T-cell (primary cell): ENCODE measurements around the gene RNF144A. TPM values are rescaled to one million over a fixed set of nuclear protein-coding genes. Genes with fewer than 3 reads are reported as not detected.

Experiments used
- ATAC-seq, 4 experiments: fragments of 200-7000 bp in 3 of 4; fragments of 150-1000 bp in 1 of 4; cut with Tn5 transposase; replicated peaks in 1 of 4; 1 replicate in 3 of 4; 2 replicates in 1 of 4; pipeline ENCODE4 v1.10.0; 2021; ENCODE audit warnings: moderate library complexity in 3 of 4, mild to moderate bottlenecking in 2 of 4, moderate number of reproducible peaks in 1 of 4
- CTCF ChIA-PET, 2 donors: fragments of 300-600 bp; sonication (Branson Sonifier 250); formaldehyde crosslinking; loops; one replicate each; lab custom pipeline; 2022; ENCODE audit warnings: antibody characterized with exemption in 2 of 2; lab: Charles Lee
- POLR2A ChIA-PET, 2 donors: fragments of 300-600 bp; sonication (Branson Sonifier 250); formaldehyde crosslinking; loops; one replicate each; lab custom pipeline; 2022; ENCODE audit warnings: antibody characterized with exemption in 2 of 2; lab: Charles Lee
- DNase-seq, 35 experiments: peaks; one replicate each; pipeline versions ENCODE4 v3.0.0 to v3.0.0-alpha.2; 2013 to 2023
- H3K27ac ChIP-seq: one replicate; pipeline ENCODE4 v1.5.1; 2013; ENCODE audit warnings: low read length
- H3K27me3 ChIP-seq, 2 experiments: replicated peaks in 1 of 2; 1 replicate in 1 of 2; 2 replicates in 1 of 2; pipeline versions ENCODE4 v1.6.1 to v1.7.0; 2013; ENCODE audit warnings: low read length in 1 of 2, mixed read lengths in 1 of 2; ENCODE audit not compliant: control insufficient read depth in 2 of 2, insufficient read depth in 2 of 2; ENCODE audit errors: extremely low read depth in 1 of 2
- H3K36me3 ChIP-seq, 2 donors: 1 replicate in 1 of 2; 2 replicates in 1 of 2; pipeline versions ENCODE4 v1.6.1 to v1.7.0; 2013; ENCODE audit warnings: low read length in 1 of 2; ENCODE audit not compliant: control insufficient read depth in 2 of 2, insufficient read depth in 1 of 2; ENCODE audit errors: extremely low read depth in 1 of 2
- H3K4me1 ChIP-seq, 2 experiments: 1 replicate in 1 of 2; 2 replicates in 1 of 2; pipeline versions ENCODE4 v1.6.1 to v1.7.0; 2013; ENCODE audit warnings: low read length in 2 of 2, mixed read lengths in 1 of 2; ENCODE audit not compliant: insufficient read depth in 2 of 2, control insufficient read depth in 1 of 2; ENCODE audit errors: extremely low read depth in 1 of 2
- H3K4me3 ChIP-seq, 2 donors: 1 replicate in 1 of 2; 2 replicates in 1 of 2; pipeline versions ENCODE4 v1.5.1 to v1.7.0; 2013; ENCODE audit warnings: mild to moderate bottlenecking in 2 of 2, low read length in 1 of 2, moderate library complexity in 1 of 2; ENCODE audit not compliant: control insufficient read depth in 1 of 2; ENCODE audit errors: extremely low read depth in 1 of 2
- H3K9me3 ChIP-seq: 2 replicates; pipeline ENCODE4 v1.7.0; 2013
- H3K27ac Mint-ChIP-seq, 2 donors: one replicate each; pipeline ENCODE4 v1.8.0; 2020 to 2021; ENCODE audit warnings: mild to moderate bottlenecking in 2 of 2, mixed read lengths in 2 of 2
- H3K27me3 Mint-ChIP-seq, 2 donors: one replicate each; pipeline ENCODE4 v1.8.0; 2021 to 2022; ENCODE audit warnings: mixed read lengths in 2 of 2
- H3K36me3 Mint-ChIP-seq: one replicate; pipeline ENCODE4 v1.8.0; 2021; ENCODE audit warnings: mixed read lengths
- H3K4me1 Mint-ChIP-seq, 3 donors: one replicate each; pipeline ENCODE4 v1.8.0; 2020 to 2022; ENCODE audit warnings: mixed read lengths in 3 of 3, mild to moderate bottlenecking in 1 of 3
- H3K4me3 Mint-ChIP-seq, 3 donors: one replicate each; pipeline ENCODE4 v1.8.0; 2020 to 2022; ENCODE audit warnings: mild to moderate bottlenecking in 3 of 3, mixed read lengths in 3 of 3, moderate library complexity in 3 of 3
- H3K9me3 Mint-ChIP-seq, 3 donors: one replicate each; pipeline ENCODE4 v1.8.0; 2020 to 2022; ENCODE audit warnings: mixed read lengths in 3 of 3
- WGBS: methylation state at CpG from one replicate; pipeline ENCODE4 v1.1.5; 2013; ENCODE audit warnings: missing lambda C conversion rate; ENCODE audit not compliant: insufficient coverage; 5-methylcytosine and 5-hydroxymethylcytosine counted together
- total RNA-seq, 35 experiments: library from RNA in 6 of 35; stranded (reverse) in 6 of 35; fragments of 120-200 nt in 1 of 35; gene quantifications; one replicate each; pipeline versions ENCODE4 v1.2.1 to v1.2.4 and lab custom pipeline; 2013 to 2026

The RNF144A gene
- total RNA-seq, 5 donors from 2014 or later (not counting 1 experiment from before 2014, with no cell fraction given): 46.3 to 93.1 (median 79.9) TPM

DNA sequence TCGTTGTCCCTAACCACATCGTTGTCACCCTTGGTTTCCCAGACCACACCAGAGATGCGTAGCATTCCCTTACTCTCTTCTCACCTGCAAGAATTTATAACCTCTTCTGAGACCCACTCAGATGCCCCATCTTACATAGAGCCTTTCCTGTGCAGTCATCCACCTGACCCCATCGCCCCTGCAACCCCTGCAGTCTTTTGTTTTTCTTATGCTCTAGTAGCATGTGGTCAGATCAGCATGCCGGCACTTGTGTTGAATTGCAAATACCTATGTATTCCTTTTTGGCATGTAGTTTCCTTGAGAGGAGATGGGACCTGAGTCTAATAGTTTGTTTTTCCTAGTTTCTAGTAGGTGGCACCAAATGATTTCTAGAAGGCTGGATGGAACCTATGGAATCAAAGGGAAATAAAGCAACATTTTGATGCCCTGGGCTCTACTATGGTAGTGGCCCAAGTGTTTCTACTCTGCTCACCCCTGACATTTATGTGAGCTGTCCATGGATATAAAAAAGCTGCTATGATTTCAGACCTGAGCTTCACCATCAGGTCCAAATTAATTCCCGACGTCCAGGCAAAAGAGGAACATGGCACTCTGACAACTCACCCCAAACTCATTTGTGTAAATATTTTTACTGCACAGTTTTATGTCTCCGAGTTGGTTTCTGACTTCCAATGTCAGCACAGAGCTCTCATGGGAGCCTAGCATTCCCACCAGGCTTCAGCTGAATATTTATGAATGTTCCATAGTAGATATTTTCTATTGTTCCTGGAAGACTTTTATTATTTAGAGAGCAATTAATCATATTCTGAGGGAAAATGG is 143.6 kb downstream of the RNF144A start:
- DNase-seq (no peak), ATAC-seq (no peak)
- no peaks in the 10 kb centered on the region for H3K27me3 Mint-ChIP-seq
- H3K27me3 ChIP-seq: no peaks in the 10 kb centered on the region
- H3K36me3 Mint-ChIP-seq: peaks cover 26% of the 10 kb centered on the region
- no peaks in the 10 kb centered on the region for H3K9me3 ChIP-seq
- H3K27ac ChIP-seq: no peak overlapping the region
- H3K36me3 ChIP-seq: no peaks in the 10 kb centered on the region
- CTCF ChIA-PET: interaction anchor here (0.5 to 3.3 kb wide), 2 partner anchors 17 to 45 kb away, joined by 6 to 26 read pairs; no protein-coding TSS in a partner anchor
- H3K4me3 ChIP-seq: no peak overlapping the region
- POLR2A ChIA-PET: interaction anchor here in 1 of 2 donors (0.7 kb wide), 1 partner anchor 23 kb away, joined by 3 read pairs; no protein-coding TSS in a partner anchor
- H3K9me3 Mint-ChIP-seq: peaks cover 6 to 8% (median 7%) of the 10 kb centered on the region in 3 donors
- peak overlapping the region; percentile 84 to 94 for H3K27ac Mint-ChIP-seq
- H3K4me1 Mint-ChIP-seq: peaks cover 7 to 25% (median 23%) of the 10 kb centered on the region in 3 donors
- peaks cover 29 to 34% of the 10 kb centered on the region in 2 experiments for H3K4me1 ChIP-seq
- WGBS: 91% methylated on average over 5 of the region's 8 CpGs
- H3K4me3 Mint-ChIP-seq: no peak overlapping the region

DNA sequence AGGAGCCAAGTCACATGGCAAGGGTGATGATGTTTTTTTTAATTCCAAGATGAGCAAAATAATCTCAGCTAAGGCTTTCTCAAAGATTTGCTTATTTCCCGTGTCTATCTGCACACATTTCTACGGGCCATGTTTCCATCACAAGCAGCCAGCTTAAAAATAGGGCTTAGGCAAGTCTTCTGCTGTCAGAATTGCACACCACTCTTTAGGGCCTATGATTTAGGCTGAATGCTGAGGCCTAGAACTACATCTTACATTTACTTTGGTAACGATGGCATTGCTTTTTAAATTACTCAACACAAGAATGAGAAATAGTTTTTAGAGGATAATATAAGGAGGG is 144.2 kb downstream of the RNF144A start:
- H3K9me3 ChIP-seq: no peaks in the 10 kb centered on the region
- Mint-ChIP-seq H3K27ac (peak overlapping the region in 1 of 2 donors; percentile 19), H3K4me1 (peaks cover 7 to 25% (median 23%) of the 10 kb centered on the region in 3 donors), H3K9me3 (peaks cover 6 to 8% (median 7%) of the 10 kb centered on the region in 3 donors), H3K27me3 (no peaks in the 10 kb centered on the region), H3K36me3 (peaks cover 27% of the 10 kb centered on the region), H3K4me3 (no peak overlapping the region)
- WGBS: 100% methylated on average over 1 of the region's 3 CpGs
- POLR2A ChIA-PET: no interaction called here
- H3K27ac ChIP-seq: no peak overlapping the region
- no peaks in the 10 kb centered on the region for H3K36me3 ChIP-seq
- DNase-seq (no peak), ATAC-seq (no peak)
- no peaks in the 10 kb centered on the region for H3K27me3 ChIP-seq
- H3K4me3 ChIP-seq: no peak overlapping the region
- peaks cover 25 to 28% of the 10 kb centered on the region in 2 experiments for H3K4me1 ChIP-seq
- CTCF ChIA-PET: no interaction called here

DNA sequence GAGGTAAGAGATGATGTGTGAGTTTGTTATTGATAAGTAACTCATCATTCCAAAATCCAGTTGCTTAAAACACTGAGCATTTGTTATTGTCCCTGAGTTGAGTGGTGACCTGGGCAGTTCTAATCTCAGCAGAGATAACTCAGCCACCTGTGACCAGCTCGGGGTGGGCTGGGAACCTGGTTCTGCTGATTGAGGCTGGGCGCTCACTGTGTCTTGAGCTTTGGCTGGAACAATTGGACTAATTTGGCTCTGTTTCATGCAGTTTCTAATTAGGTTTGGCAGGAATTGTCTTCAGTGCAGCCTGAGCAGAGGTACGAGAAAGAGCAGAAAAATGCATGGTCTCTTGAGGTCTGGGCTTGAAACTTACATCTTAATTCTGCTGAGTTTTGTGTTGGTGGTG is 144.7 kb downstream of the RNF144A start:
- Mint-ChIP-seq H3K27ac (no peak overlapping the region), H3K36me3 (peaks cover 31% of the 10 kb centered on the region), H3K9me3 (peaks cover 6 to 8% (median 7%) of the 10 kb centered on the region in 3 donors), H3K27me3 (no peaks in the 10 kb centered on the region), H3K4me1 (peaks cover 7 to 25% (median 23%) of the 10 kb centered on the region in 3 donors), H3K4me3 (no peak overlapping the region)
- Histone ChIP-seq H3K9me3 (no peaks in the 10 kb centered on the region), H3K4me1 (peaks cover 20 to 23% of the 10 kb centered on the region in 2 experiments), H3K27ac (no peak overlapping the region), H3K27me3 (no peaks in the 10 kb centered on the region), H3K36me3 (no peaks in the 10 kb centered on the region), H3K4me3 (no peak overlapping the region)
- no peak for ATAC-seq
- WGBS: 93% methylated on average over 3 of the region's 3 CpGs
- CTCF ChIA-PET: no interaction called here
- DNase-seq: no peak
- POLR2A ChIA-PET: no interaction called here

DNA sequence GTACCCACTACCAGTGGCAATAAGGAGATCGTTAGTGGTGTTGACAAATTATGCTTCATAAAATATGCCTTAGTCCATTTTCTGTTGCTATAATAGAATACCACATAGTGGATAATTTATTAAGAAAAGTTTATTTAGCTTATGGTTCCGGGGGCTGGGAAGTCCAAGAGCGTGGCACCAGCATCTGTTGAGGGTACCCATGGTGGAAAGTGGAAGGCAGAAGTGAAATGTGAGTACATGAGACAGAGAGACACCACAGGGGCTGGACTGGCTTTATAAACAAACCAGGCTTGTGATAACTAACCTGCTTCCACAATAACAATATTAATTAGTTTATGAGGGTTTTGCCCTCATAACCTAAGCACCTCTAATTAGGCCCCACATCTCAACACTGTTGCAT is 146.6 kb downstream of the RNF144A start:
- 58% methylated on average over 2 of the region's 3 CpGs for WGBS
- Histone ChIP-seq H3K27ac (no peak overlapping the region), H3K36me3 (no peaks in the 10 kb centered on the region), H3K27me3 (no peaks in the 10 kb centered on the region), H3K4me3 (no peak overlapping the region), H3K4me1 (peaks cover 7 to 9% of the 10 kb centered on the region in 2 experiments), H3K9me3 (no peaks in the 10 kb centered on the region)
- no peak overlapping the region for H3K27ac Mint-ChIP-seq
- ChIA-PET CTCF (interaction anchor here in 1 of 2 donors (0.8 kb wide), 1 partner anchor 17 kb away, joined by 4 read pairs; no protein-coding TSS in a partner anchor), POLR2A (no interaction called here)
- no peaks in the 10 kb centered on the region for H3K27me3 Mint-ChIP-seq
- H3K4me3 Mint-ChIP-seq: no peak overlapping the region
- no peak for DNase-seq
- ATAC-seq: no peak
- H3K36me3 Mint-ChIP-seq: peaks cover 40% of the 10 kb centered on the region
- peaks cover 14 to 27% (median 23%) of the 10 kb centered on the region in 3 donors for H3K4me1 Mint-ChIP-seq
- peaks cover 6 to 8% (median 7%) of the 10 kb centered on the region in 3 donors for H3K9me3 Mint-ChIP-seq

DNA sequence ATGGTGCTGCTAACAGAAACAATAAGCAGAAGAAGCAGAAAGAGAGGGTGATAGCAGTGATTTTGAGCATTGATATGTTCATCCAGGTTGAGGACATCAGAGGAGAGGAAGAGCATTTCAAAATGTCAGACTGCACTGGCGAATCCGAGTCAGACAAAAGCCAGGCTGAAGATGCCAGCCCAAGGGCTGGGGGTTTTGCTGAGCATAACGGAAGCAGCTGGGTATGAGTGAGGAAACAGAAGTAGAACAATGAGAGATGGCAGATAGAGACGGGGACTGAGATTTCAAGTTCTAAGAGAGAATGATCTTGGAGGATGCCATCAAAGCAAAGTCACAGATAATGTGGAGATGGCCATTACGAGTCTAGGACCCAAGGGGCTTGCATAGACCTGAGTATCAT is 151.2 kb downstream of the RNF144A start:
- H3K36me3 Mint-ChIP-seq: peaks cover 43% of the 10 kb centered on the region
- ChIA-PET CTCF (interaction anchor here (0.7 to 1.0 kb wide), 2 partner anchors 10 to 277 kb away, joined by 3 read pairs; no protein-coding TSS in a partner anchor), POLR2A (no interaction called here)
- H3K27me3 ChIP-seq: no peaks in the 10 kb centered on the region
- H3K4me3 Mint-ChIP-seq: no peak overlapping the region
- ATAC-seq: peak in 2 of 4 experiments; percentile 53 to 61
- no peak overlapping the region for H3K4me3 ChIP-seq
- H3K36me3 ChIP-seq: peaks cover 0 to 2% of the 10 kb centered on the region in 2 donors
- H3K27ac Mint-ChIP-seq: peak overlapping the region in 1 of 2 donors; percentile 68
- peaks cover 0 to 1% (median under 1%) of the 10 kb centered on the region in 3 donors for H3K9me3 Mint-ChIP-seq
- DNase-seq: peak in 1 of 35 experiments; percentile 12
- H3K4me1 Mint-ChIP-seq: peaks cover 5 to 14% (median 8%) of the 10 kb centered on the region in 3 donors
- no peaks in the 10 kb centered on the region for H3K27me3 Mint-ChIP-seq
- no peaks in the 10 kb centered on the region for H3K4me1 ChIP-seq
- H3K9me3 ChIP-seq: no peaks in the 10 kb centered on the region
- WGBS: 82% methylated on average over 4 of the region's 5 CpGs
- no peak overlapping the region for H3K27ac ChIP-seq

DNA sequence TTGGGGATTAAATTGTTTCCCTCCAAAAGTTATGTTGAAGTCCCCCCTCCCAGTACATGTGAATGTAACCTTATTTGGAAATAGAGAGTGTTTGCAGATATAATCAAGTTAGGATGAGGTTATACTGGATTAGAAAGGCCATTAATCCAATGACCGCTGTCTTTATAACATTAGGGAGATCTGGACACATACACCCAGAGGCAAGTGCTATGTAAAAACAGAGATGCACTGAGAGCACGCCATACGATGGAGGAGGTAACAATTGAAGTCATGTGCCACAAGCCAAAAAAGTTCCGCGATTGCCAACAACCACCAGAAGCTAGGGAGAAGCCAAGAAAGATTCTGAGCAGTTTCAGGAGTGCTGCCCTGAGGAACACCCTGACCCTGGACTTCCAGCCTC is 153.3 kb downstream of the RNF144A start:
- H3K4me1 Mint-ChIP-seq: peaks cover 5 to 8% (median 7%) of the 10 kb centered on the region in 3 donors
- no peaks in the 10 kb centered on the region for H3K9me3 Mint-ChIP-seq
- H3K27me3 Mint-ChIP-seq: no peaks in the 10 kb centered on the region
- H3K36me3 Mint-ChIP-seq: peaks cover 50% of the 10 kb centered on the region
- no peaks in the 10 kb centered on the region for H3K9me3 ChIP-seq
- ChIA-PET POLR2A (no interaction called here), CTCF (interaction anchor here in 1 of 2 donors (0.7 kb wide), 1 partner anchor 1661 kb away, joined by 4 read pairs; no protein-coding TSS in a partner anchor)
- ATAC-seq: no peak
- no peaks in the 10 kb centered on the region for H3K27me3 ChIP-seq
- no peak overlapping the region for H3K27ac ChIP-seq
- no peak overlapping the region for H3K4me3 ChIP-seq
- WGBS: 86% methylated on average over 4 of the region's 5 CpGs
- no peaks in the 10 kb centered on the region for H3K4me1 ChIP-seq
- DNase-seq: no peak
- H3K36me3 ChIP-seq: peaks cover 0 to 2% of the 10 kb centered on the region in 2 donors
- H3K4me3 Mint-ChIP-seq: no peak overlapping the region
- H3K27ac Mint-ChIP-seq: no peak overlapping the region
